NT2/D1 (cell line): ENCODE results near the gene CCL4L2.
"Not testable (repeated sequence)": the region's sequence is repeated elsewhere in the genome, so short reads cannot be mapped to it uniquely, and the experiment has no call there.

Source experiments
- YY1 ChIP-seq: IDR thresholded peaks from 2 replicates; pipeline ENCODE4 v1.6.1; 2011; ENCODE audit not compliant: insufficient read length, insufficient read depth
- ZNF274 ChIP-seq: IDR thresholded peaks from 2 replicates; pipeline ENCODE4 v1.6.1; 2011; ENCODE audit warnings: mild to moderate bottlenecking, low read depth, low read length

DNA sequence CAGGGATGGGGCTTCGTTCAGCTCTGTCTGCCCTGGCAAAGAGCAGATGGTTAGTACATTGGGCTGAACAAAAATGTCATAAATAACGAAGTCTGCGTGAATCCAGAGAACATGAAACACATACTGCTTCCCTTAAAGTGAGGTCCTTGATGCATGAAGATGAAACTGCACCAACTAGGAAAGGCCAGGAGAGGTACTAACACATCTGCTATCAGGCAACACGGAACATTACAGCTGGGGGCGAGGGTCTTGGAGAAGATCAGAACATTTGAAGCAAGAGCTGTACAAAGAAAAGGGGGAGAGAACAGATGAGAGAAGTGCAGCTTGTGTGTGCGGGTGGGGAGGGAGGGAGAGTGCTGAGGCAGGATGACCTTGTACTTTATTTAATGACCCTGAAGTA lies 3.5 kb upstream of the CCL4L2 start:
- TF ChIP-seq YY1, ZNF274: not testable (repeated sequence)
